ENCODE measurements around the gene BID.

- no peak for TF ChIP-seq CTCF (conservative IDR thresholded peaks at IDR 0.05)
- no peak for TF ChIP-seq EZH2 (IDR thresholded peaks at IDR 0.05; ENCODE audit: low read depth)
Observed at GRCh38 chr22:17807086-17807485, 32.8 kb upstream of the BID start.

Data from PC-9 (cell line).